K562 (cell line): ENCODE results near the gene PATE3. TPM values are rescaled to one million over a fixed set of nuclear protein-coding genes. Genes with fewer than 3 reads are reported as not detected.

Experiments used
- ATAC-seq: fragments of 200-7000 bp; cut with Tn5 transposase; 3 replicates; pipeline ENCODE4 v1.9.1; 2020; ENCODE audit warnings: moderate library complexity
- BruUV-seq: library from RNA; stranded (reverse); fragments of 400-500 nt; replicated peaks from 2 replicates; lab custom pipeline; 2021; lab: Mats Ljungman, UMichigan
- CTCF ChIA-PET: fragments of 300-600 bp; formaldehyde crosslinking; extraction: SDS; loops from one replicate; lab custom pipeline; 2021; ENCODE audit warnings: low intra/inter-chr PET ratio; lab: Yijun Ruan, JAX
- POLR2A ChIA-PET: fragments of 300-600, 350-650 bp; sonication (Branson Sonifier 250); formaldehyde crosslinking; extraction: SDS; loops from one replicate; lab custom pipeline; 2021; ENCODE audit warnings: antibody characterized with exemption, inconsistent platforms; lab: Yijun Ruan, JAX
- DNase-seq, 4 experiments: peaks; one replicate each; pipeline versions ENCODE4 v3.0.0 to v3.0.0-alpha.2; 2011 to 2018; ENCODE audit warnings: low spot score in 3 of 4, mixed read lengths in 3 of 4; ENCODE audit errors: extremely low read depth in 1 of 4
- FAIRE-seq: peaks from 2 replicates; lab custom pipeline; 2011; peaks lifted over from hg19 to GRCh38; lab: Jason Lieb, UNC
- H2AFZ ChIP-seq: 2 replicates; pipeline ENCODE4 v1.6.0; 2011; ENCODE audit warnings: low read depth, low read length, control low read depth, inconsistent platforms
- H3K27ac ChIP-seq: fragments of 200-600 bp; 3 replicates; pipeline ENCODE4 v1.8.0; 2011; ENCODE audit warnings: low read depth, mild to moderate bottlenecking, control low read depth, inconsistent platforms, low read length, moderate library complexity, mixed read lengths; ENCODE audit errors: extremely low read depth
- H3K27me3 ChIP-seq, 2 experiments: fragments of 300-600 bp in 1 of 2; 2 replicates in 1 of 2; 3 replicates in 1 of 2; pipeline versions ENCODE4 v1.6.0 to v1.8.0; 2011; ENCODE audit warnings: inconsistent platforms in 2 of 2, low read length in 2 of 2, mild to moderate bottlenecking in 1 of 2, mixed read lengths in 1 of 2, moderate library complexity in 1 of 2; ENCODE audit not compliant: control insufficient read depth in 2 of 2, insufficient read depth in 2 of 2
- H3K36me3 ChIP-seq: fragments of 300-600 bp; 3 replicates; pipeline ENCODE4 v1.8.0; 2011; ENCODE audit warnings: mild to moderate bottlenecking, low read length, inconsistent platforms; ENCODE audit not compliant: control insufficient read depth, insufficient read depth
- H3K4me1 ChIP-seq, 2 experiments: fragments of 200-600 bp in 1 of 2; replicated peaks in 1 of 2; 2 replicates in 1 of 2; 3 replicates in 1 of 2; pipeline versions ENCODE4 v1.5.1 to v1.8.0; 2011; ENCODE audit warnings: inconsistent platforms in 2 of 2, low read length in 2 of 2, mild to moderate bottlenecking in 1 of 2, mixed read lengths in 1 of 2, moderate library complexity in 1 of 2; ENCODE audit not compliant: control insufficient read depth in 2 of 2, insufficient read depth in 2 of 2
- H3K4me2 ChIP-seq: 2 replicates; pipeline ENCODE4 v1.6.1; 2011; ENCODE audit warnings: low read length, control low read depth, inconsistent platforms, mixed read lengths; ENCODE audit not compliant: insufficient read depth
- H3K4me3 ChIP-seq: fragments of 200-600 bp; sonication (generic), shearing (Covaris generic); 2 replicates; pipeline ENCODE4 v1.5.1; 2016; ENCODE audit warnings: control low read depth, inconsistent platforms
- H3K79me2 ChIP-seq: fragments of 200-600 bp; 3 replicates; pipeline ENCODE4 v1.8.0; 2011; ENCODE audit warnings: low read length, inconsistent platforms; ENCODE audit not compliant: control insufficient read depth, insufficient read depth
- H3K9ac ChIP-seq, 2 experiments: 2 replicates each; pipeline versions ENCODE4 v1.6.0 to v1.6.1; 2011; ENCODE audit warnings: low read depth in 2 of 2, low read length in 2 of 2, control low read depth in 1 of 2, inconsistent platforms in 1 of 2, mild to moderate bottlenecking in 1 of 2, mixed read lengths in 1 of 2; ENCODE audit not compliant: insufficient read depth in 1 of 2
- H3K9me1 ChIP-seq: one replicate; pipeline ENCODE4 v1.6.0; 2011; ENCODE audit warnings: inconsistent platforms, mild to moderate bottlenecking, low read length, moderate library complexity; ENCODE audit not compliant: control insufficient read depth, insufficient read depth
- H3K9me3 ChIP-seq: replicated peaks from 2 replicates; pipeline ENCODE4 v1.5.1; 2011; ENCODE audit warnings: low read depth, low read length, inconsistent platforms; ENCODE audit not compliant: control insufficient read depth, insufficient read depth
- H4K20me1 ChIP-seq: replicated peaks from 2 replicates; pipeline ENCODE4 v1.6.1; 2011; ENCODE audit warnings: low read length, inconsistent platforms, mixed read lengths; ENCODE audit not compliant: control insufficient read depth, insufficient read depth
- ARNT ChIP-seq, 2 experiments: fragments of 450-650 bp; IDR thresholded peaks; 2 replicates each; pipeline ENCODE4 v1.6.1; 2016; ENCODE audit warnings: mild to moderate bottlenecking in 1 of 2
- EP400 ChIP-seq: fragments of 450-650 bp; IDR thresholded peaks from 2 replicates; pipeline ENCODE4 v1.6.1; 2017; ENCODE audit warnings: antibody characterized with exemption, mild to moderate bottlenecking, moderate library complexity
- MYC ChIP-seq, 2 experiments: fragments of 250-450 bp in 1 of 2; sonication (Bioruptor Pico) in 1 of 2; IDR thresholded peaks; 2 replicates each; pipeline versions ENCODE4 v1.5.1 to v1.6.1; 2012 to 2021; ENCODE audit warnings: low read depth in 2 of 2, borderline replicate concordance in 1 of 2, improper control_type of control experiment in 1 of 2, low read length in 1 of 2, mild to moderate bottlenecking in 1 of 2, moderate library complexity in 1 of 2
- NR2F6 ChIP-seq: fragments of 450-650 bp; formaldehyde crosslinking; IDR thresholded peaks from 2 replicates; pipeline ENCODE4 v1.4.0; 2020; ENCODE audit warnings: mild to moderate bottlenecking
- OTX1 ChIP-seq: fragments of 450-650 bp; formaldehyde crosslinking; IDR thresholded peaks from 2 replicates; pipeline ENCODE4 v1.4.0; 2022; ENCODE audit warnings: mild to moderate bottlenecking
- TCF7L2 ChIP-seq: fragments of 150-350 bp; IDR thresholded peaks from 2 replicates; pipeline ENCODE4 v1.6.1; 2016; ENCODE audit warnings: low read depth, mild to moderate bottlenecking, low read length, moderate library complexity
- WGBS: fragments of 100-300 bp; shearing (Covaris generic); methylation state at CpG from one replicate; pipeline ENCODE4 v1.1.6; 2016; ENCODE audit warnings: low coverage, mixed read lengths; ENCODE audit not compliant: insufficient coverage; ENCODE audit errors: missing lambda C conversion rate; 5-methylcytosine and 5-hydroxymethylcytosine counted together
- in situ Hi-C: fragments of 300-500 bp; cut with MboI; formaldehyde crosslinking; loops from 4 replicates; pipeline ENCODE4 v1.15.0; 2018; ENCODE audit warnings: inconsistent platforms, mixed read lengths
- intact Hi-C: fragments of 100-400 bp; cut with micrococcal nuclease; formaldehyde crosslinking; loops from 2 replicates; pipeline ENCODE4 v1.14.2; 2022
- polyA plus RNA-seq, 8 experiments: library from polyadenylated mRNA; depleted of rRNA in 4 of 8; stranded (reverse) in 5 of 8; unstranded in 3 of 8; fragments of >200 nt; fragmentation: Nextera tagmentation in 2 of 8; fragmentation: Illumina TruSeq in 1 of 8; extraction: Ambion mirVana in 2 of 8; extraction: Trizol in 1 of 8; gene quantifications; 2 replicates each; pipeline versions ENCODE4 v1.2.1 to v1.2.3, GENCODE V29; 2011 to 2014; ENCODE audit warnings: inconsistent platforms in 1 of 8, missing spikeins in 1 of 8
- total RNA-seq, 7 experiments: library from RNA; depleted of rRNA in 6 of 7; stranded (reverse); fragments of >200 nt in 6 of 7; fragmentation: Illumina TruSeq in 2 of 7; extraction: Trizol in 2 of 7; gene quantifications; 2 replicates each; pipeline versions ENCODE4 v1.2.1 to v1.2.3, GENCODE V29; 2011 to 2021; ENCODE audit warnings: low replicate concordance in 1 of 7
- TF ChIP-seq, protein P1 (sequence below), 2 experiments: fragments of 150-350 bp in 1 of 2; IDR thresholded peaks; 2 replicates each; pipeline ENCODE4 v1.6.1; 2012 to 2016; ENCODE audit warnings: low read depth in 2 of 2, low read length in 2 of 2, mild to moderate bottlenecking in 1 of 2, moderate library complexity in 1 of 2

Gene PATE3
- total and polyA plus RNA-seq, 9 of the 15 experiments (the other 6 are each of a cell fraction or from before 2014, with no cell fraction given) = not detected

DNA sequence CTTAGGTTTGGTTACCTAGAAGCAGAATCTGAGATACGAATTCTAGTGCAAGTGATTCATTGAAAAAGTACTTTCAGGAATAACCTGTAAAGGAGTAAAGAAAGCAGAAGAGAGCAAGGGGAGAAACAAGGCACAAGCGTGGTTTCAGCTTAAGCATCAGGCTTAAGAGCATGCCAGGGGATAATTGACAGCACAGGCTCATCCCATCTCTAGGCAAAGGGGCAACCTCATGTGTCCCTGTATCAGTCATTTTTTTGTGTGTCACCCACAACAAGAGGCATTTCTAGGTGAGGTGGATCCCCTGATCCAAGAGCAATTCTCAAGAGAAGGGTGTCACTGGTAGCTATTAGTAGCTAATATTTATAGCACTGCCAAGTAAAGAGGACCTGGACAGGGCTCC is 17.3 kb upstream of the PATE3 start:
- CTCF ChIA-PET = no interaction called here
- H3K36me3 ChIP-seq = no peaks in the 10 kb centered on the region
- H3K27ac ChIP-seq = no peak overlapping the region
- peaks cover 18 to 20% of the 10 kb centered on the region in 2 experiments for H3K27me3 ChIP-seq
- ATAC-seq (no peak), FAIRE-seq (no peak), DNase-seq (no peak)
- H3K4me1 ChIP-seq = no peaks in the 10 kb centered on the region
- no peaks in the 10 kb centered on the region for H4K20me1 ChIP-seq
- no peak for TF ChIP-seq TCF7L2
- no peak for TF ChIP-seq EP400
- TF ChIP-seq MYC (IDR thresholded peaks at IDR 0.05; ENCODE audit: low read depth, low read length) = no peak
- no peak for TF ChIP-seq MYC (CRISPR knock-in tag; IDR thresholded peaks at IDR 0.05; ENCODE audit: borderline replicate concordance, low read depth)
- no peak for TF ChIP-seq ARNT (IDR thresholded peaks at IDR 0.05)
- TF ChIP-seq, protein P1, sequence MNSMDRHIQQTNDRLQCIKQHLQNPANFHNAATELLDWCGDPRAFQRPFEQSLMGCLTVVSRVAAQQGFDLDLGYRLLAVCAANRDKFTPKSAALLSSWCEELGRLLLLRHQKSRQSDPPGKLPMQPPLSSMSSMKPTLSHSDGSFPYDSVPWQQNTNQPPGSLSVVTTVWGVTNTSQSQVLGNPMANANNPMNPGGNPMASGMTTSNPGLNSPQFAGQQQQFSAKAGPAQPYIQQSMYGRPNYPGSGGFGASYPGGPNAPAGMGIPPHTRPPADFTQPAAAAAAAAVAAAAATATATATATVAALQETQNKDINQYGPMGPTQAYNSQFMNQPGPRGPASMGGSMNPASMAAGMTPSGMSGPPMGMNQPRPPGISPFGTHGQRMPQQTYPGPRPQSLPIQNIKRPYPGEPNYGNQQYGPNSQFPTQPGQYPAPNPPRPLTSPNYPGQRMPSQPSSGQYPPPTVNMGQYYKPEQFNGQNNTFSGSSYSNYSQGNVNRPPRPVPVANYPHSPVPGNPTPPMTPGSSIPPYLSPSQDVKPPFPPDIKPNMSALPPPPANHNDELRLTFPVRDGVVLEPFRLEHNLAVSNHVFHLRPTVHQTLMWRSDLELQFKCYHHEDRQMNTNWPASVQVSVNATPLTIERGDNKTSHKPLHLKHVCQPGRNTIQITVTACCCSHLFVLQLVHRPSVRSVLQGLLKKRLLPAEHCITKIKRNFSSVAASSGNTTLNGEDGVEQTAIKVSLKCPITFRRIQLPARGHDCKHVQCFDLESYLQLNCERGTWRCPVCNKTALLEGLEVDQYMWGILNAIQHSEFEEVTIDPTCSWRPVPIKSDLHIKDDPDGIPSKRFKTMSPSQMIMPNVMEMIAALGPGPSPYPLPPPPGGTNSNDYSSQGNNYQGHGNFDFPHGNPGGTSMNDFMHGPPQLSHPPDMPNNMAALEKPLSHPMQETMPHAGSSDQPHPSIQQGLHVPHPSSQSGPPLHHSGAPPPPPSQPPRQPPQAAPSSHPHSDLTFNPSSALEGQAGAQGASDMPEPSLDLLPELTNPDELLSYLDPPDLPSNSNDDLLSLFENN (IDR thresholded peaks at IDR 0.05; ENCODE audit: low read depth in 2 of 2, low read length in 2 of 2) = no peak
- no peak for TF ChIP-seq OTX1
- TF ChIP-seq NR2F6 (CRISPR knock-in tag) = no peak
- H3K9me3 ChIP-seq = no peaks in the 10 kb centered on the region
- no peaks in the 10 kb centered on the region for H3K9me1 ChIP-seq
- no peaks in the 10 kb centered on the region for H3K79me2 ChIP-seq
- POLR2A ChIA-PET = no interaction called here
- H3K4me3 ChIP-seq = no peak overlapping the region
- no peak overlapping the region for H3K9ac ChIP-seq
- WGBS = 0% methylated on average over 2 of the region's 2 CpGs
- intact Hi-C loops (loop anchor here (5.0 kb wide), 1 partner anchor 102 kb away; no protein-coding TSS in a partner anchor), in situ Hi-C loops (no loop called here)
- H2AFZ ChIP-seq = no peak overlapping the region
- H3K4me2 ChIP-seq = no peak overlapping the region
- BruUV-seq = no TSS peak
